Erythroblast (primary cell): Measurements from ENCODE around the gene SARDH.

Experiments
- GATA1 ChIP-seq: IDR thresholded peaks from 2 replicates; pipeline ENCODE4 v1.6.1; 2011; ENCODE audit warnings: low read depth, mild to moderate bottlenecking, control low read depth, low read length, moderate library complexity
- POLR2A ChIP-seq: IDR thresholded peaks from 2 replicates; pipeline ENCODE4 v1.6.1; 2011; ENCODE audit warnings: mild to moderate bottlenecking, low read length

DNA sequence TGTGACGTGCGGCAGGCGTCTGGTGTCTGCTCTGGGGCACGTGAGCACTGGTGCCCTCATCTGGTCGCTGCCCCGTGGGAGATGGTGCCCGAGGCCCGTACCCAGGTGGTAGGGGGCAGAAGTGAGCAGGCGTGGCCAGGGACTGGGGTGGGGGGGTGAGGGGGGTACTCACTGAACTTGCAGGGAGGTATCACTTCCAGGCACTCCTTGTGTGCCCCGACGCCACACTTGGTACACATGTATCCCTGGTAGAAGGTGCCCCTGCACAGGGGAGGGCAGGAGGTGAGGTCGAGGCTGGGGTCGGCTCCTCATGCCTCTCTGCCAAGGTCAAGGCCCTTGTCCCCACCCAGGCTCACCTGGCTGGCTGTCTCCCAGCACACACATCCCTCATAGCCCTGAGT is 45.2 kb upstream of the SARDH start:
- TF ChIP-seq POLR2A (no peak), GATA1 (no peak)
